NCI-H146 (cell line): ENCODE data around the gene DNAJC27.

Experiments used
- DNase-seq: peaks from one replicate; lab custom pipeline; 2025; lab: John Stamatoyannopoulos, UW

DNAJC27 gene

DNA sequence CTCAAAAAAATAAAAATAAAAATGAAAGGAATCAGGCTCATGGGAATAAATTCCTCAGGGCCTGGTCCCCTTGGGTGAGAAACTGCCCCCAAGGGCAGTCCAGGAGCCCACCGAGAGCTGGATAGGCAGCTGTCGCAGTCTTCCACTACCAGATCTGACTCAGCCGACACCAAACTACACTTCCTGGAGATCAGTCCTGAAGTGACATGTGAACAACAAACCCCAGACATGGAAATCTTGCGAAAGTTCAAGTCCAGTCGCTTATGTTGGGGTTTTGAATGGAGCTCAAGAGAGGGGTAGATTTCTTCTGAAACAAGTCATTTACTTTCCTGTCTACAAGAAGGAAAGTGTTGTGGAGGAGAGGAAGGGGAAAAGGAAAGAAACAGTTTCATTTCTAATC lies 64.6 kb downstream of the DNAJC27 start:
- DNase-seq: no peak

DNA sequence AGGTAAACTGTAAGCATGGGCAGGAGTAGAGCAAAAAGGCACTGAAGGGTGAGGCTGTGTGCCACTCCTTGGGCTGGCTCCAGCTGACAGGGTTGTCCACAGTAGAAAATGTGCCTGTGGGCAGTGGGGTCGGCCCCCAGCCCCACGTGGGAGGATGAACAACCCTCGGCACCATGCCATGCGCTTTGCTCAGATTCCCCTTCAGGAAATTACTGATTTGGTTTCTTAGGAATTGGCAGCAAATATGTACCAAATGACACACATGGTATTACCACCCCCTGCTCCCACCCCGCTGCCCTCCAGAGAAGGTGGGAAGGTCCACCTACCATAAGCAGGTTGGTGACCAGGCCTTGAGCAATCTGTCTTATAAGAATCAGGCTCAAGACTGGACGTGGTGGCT lies 65.3 kb downstream of the DNAJC27 start:
- no peak for DNase-seq

DNA sequence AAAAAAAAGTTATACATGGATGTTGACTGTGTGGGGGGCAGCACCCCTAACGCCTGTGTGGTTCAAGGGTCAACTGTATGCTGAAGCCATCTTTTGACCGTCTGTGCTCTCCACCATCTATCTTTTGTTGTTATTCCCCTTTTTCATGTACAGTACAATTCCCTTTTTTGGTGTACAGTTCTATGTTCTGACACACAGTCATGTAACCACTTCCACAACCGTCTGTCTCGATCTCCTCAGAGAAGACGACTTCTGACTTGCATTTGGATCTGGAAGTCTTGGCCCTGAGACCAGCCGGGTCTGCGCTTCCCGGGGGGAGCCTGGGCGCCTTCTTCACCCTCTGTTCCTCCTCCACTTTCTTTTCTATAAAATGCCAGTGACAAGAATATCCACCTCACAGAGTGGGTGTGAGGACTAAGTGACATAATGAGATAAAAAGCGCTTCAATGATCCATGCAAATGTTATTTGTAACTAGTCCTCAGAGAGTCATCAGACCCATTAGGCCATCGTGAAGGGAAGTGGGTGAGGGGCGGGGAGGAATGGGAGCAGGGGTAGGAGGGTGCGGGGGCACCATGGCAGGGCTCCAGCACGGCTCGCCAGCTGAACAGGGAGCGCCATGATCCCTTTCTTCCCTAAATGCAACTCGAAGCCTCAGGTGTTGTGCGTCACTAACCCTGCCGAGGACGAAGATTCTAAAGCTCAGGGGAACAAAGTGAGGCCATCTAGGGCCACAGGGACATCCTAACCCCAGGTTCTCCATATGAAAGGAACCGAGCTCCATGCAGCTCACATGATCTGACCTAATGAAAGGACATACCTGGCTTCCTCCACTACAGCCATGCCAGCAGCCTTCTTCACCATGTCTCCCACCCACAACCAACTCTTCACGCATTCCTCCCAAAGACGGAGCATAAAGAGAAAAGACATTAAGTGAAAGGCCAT lies 68.3 kb downstream of the DNAJC27 start:
- DNase-seq: no peak

DNA sequence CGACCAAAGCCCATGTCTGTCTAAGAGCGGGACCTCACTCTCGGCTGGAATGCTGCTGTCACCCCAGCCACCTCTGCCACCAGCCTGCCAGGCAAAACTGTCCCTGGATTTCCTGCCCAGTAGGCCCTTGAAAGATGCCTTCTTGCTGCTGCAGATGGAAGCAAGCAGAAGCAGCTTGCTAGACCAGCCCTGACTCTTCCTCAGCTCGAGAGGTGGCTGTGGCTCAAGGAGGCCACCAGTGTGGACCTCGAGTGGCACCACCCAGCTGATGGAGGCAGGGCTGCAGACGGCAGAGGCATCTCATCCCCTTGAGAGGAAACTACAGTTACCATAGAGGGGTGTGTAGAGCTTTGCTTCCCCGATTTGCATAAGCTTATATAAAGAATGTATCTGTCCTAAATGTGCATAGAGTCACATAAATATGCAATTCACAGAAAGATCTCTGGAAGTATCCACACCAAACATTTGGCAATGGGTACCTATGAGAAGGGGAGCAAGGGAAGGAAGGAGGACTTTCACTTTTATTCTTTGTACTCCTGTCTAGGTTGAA lies 72.3 kb downstream of the DNAJC27 start:
- no peak for DNase-seq

DNA sequence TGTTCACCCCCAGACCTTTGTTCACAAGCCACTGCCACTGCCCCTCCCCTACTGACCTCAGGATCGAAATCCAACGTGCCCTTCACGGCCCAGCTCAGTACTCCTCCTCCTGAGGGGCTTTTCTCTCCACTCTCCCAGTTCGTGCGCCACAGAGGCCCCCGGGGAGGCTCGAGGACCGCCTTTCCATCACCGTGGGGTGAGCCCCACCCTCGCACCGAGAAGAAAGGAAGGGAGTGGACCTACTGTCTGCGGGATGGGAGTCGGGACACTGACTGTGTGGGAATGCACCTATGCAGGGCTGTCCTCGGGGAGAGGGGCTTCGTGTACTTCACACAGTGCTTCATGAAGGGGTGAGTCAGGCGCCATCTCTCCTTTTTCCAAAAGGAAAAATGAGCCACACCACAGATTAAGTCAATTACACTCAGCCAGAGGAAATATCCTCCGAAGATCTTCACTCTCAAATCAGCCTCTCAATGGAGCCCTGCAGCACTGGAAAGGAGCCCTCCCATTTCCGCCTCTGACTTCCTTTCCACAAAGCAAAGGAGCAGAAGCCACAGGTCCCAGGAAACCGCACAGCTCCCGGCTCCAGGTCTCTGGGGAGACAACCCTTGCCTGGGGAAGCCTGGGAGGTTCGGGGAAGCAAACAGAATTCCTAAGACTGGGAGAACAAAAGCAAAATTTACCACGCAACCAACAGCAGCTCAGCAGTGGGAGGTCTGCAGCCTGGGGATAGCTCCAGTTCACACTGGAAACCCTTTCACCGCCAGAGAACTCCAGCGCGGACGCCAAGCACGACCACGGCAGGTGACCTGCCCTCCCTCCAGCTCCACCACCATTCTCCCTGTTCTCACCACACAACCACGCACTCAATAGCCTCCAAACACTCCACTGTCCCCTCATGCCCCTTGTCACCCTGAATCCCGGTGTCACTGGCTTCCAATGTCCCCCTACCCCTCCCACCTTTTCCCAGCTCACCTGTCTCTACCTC lies 73.3 kb downstream of the DNAJC27 start:
- no peak for DNase-seq

DNA sequence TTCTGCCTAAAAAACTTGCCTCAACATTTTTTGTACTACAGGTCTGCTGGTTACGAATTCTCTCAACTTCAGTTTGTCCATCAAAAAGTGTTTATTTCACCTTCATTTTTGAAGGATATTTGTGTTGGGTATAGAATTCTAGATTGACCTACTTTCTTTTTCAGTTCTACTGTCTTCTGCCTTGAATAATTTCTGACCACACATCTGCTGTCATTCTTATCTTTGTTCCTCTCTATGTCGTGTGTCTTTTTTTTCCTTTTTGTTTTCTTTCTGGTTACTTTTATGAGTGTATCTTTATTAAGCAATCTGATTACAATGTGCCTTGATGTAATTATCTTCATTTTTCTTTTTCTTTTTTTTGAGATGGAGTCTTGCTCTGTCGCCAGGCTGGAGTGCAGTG lies 77.0 kb downstream of the DNAJC27 start:
- DNase-seq: no peak

DNA sequence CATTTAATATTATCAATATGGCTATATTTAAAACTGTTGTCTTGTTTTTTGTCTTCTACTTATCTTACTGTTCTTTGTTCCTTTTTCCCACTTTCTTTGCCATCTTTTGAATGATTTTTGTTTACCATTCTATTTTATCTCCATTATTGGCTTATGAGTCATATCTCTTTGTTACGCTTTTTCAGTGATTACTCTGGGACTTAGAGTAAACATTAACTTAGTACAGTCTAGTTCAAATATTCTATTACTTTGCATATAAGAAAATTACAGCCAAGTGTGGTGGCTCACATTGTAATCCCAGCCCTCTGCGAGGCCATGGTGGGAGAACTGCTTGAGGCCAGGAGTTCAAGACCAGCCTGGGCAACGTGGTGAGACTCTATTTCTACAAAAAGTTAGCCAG lies 77.8 kb downstream of the DNAJC27 start:
- DNase-seq: no peak
